Bone marrow (tissue), 2 donors: ENCODE measurements around the gene NTRK1.
"Not testable (repeated sequence)": the region's sequence is repeated elsewhere in the genome, so short reads cannot be mapped to it uniquely, and the experiment has no call there.

Experiments used
- DNase-seq, 2 donors: peaks; one replicate each; lab custom pipeline; 2025; lab: John Stamatoyannopoulos, UW

NTRK1 gene

GRCh38 chr1:156913809-156914387, 53.2 kb downstream of the NTRK1 start:
- DNase-seq = no peak

GRCh38 chr1:156914440-156914856, 53.8 kb downstream of the NTRK1 start:
- DNase-seq = no peak

GRCh38 chr1:156920233-156921052, 59.8 kb downstream of the NTRK1 start, which contains the start of gene LRRC71:
TSS of gene LRRC71 (plus strand) at chr1:156920632. CDS start at chr1:156920804, 172 bp downstream.
- peak; percentile 33 to 66 for DNase-seq

GRCh38 chr1:156921053-156921529, 60.4 kb downstream of the NTRK1 start:
- DNase-seq = no peak

- no peak for DNase-seq
Observed at GRCh38 chr1:156922986-156923669, 62.5 kb downstream of the NTRK1 start.

- no peak for DNase-seq
Observed at GRCh38 chr1:156923670-156924477, 63.2 kb downstream of the NTRK1 start.

- DNase-seq = no peak
Observed at GRCh38 chr1:156924478-156925153, 64.0 kb downstream of the NTRK1 start.

- no peak for DNase-seq
Observed at GRCh38 chr1:156925154-156926010, 64.7 kb downstream of the NTRK1 start.

GRCh38 chr1:156926175-156926574, 65.5 kb downstream of the NTRK1 start:
- peak; percentile 9 to 73 for DNase-seq

GRCh38 chr1:156926695-156927094, 66.0 kb downstream of the NTRK1 start:
- not testable (repeated sequence) for DNase-seq

GRCh38 chr1:156927215-156928042, 66.8 kb downstream of the NTRK1 start:
- peak; percentile 23 to 65 for DNase-seq

- DNase-seq = no peak
Observed at GRCh38 chr1:156928043-156928602, 67.5 kb downstream of the NTRK1 start.

GRCh38 chr1:156929596-156930238, 69.1 kb downstream of the NTRK1 start:
- no peak for DNase-seq

- no peak for DNase-seq
Observed at GRCh38 chr1:156930483-156930882, 69.8 kb downstream of the NTRK1 start.
